ENCODE measurements around the gene TMCC1. TPM values are rescaled to one million over a fixed set of nuclear protein-coding genes. Genes with fewer than 3 reads are reported as not detected.

Gene TMCC1
- total and polyA plus RNA-seq, 11 donors = 9.6 to 38.3 (median 22.6) TPM

GRCh38 chr3:129605922-129606635, 287.4 kb downstream of the TMCC1 start:
- ATAC-seq = no peak
- WGBS, 4 donors = 1 to 4% (median 1%) methylated on average over 20 to 98 of the region's 98 CpGs; no CpG with 5 or more reads in 1 of the 4 donors
- H3K27me3 ChIP-seq = peaks cover 0 to 12% (median 3%) of the 10 kb centered on the region in 9 donors
- peaks cover 18 to 86% (median 62%) of the 10 kb centered on the region in 12 donors for H3K4me1 ChIP-seq
- H3K9me3 ChIP-seq = no peaks in the 10 kb centered on the region
- H3K27ac ChIP-seq = peak overlapping the region; percentile 78 to 97 (median 92)
- TF ChIP-seq POLR2A (IDR thresholded peaks at IDR 0.05) = no peak
- TF ChIP-seq CTCF (IDR thresholded peaks at IDR 0.05) = no peak
- intact Hi-C loops (cut with DNase I) = loop anchor here in 9 of 10 donors (1.0 to 5.0 kb wide), 4 partner anchors 20 to 115 kb away; no protein-coding TSS in a partner anchor
- DNase-seq = peak in 3 of 5 donors; percentile 58 to 75 (median 70)
- H3K4me3 ChIP-seq = peak overlapping the region; percentile 61 to 99 (median 82)
- H3K36me3 ChIP-seq = peaks cover 0 to 13% (median 0%) of the 10 kb centered on the region in 9 donors

GRCh38 chr3:129605203-129605921, 288.1 kb downstream of the TMCC1 start:
- H3K36me3 ChIP-seq = peaks cover 0 to 14% (median 0%) of the 10 kb centered on the region in 9 donors
- H3K27me3 ChIP-seq = peaks cover 0 to 12% (median 3%) of the 10 kb centered on the region in 9 donors
- peak overlapping the region; percentile 78 to 97 (median 92) for H3K27ac ChIP-seq
- DNase-seq = peak in 3 of 5 donors; percentile 49 to 85 (median 77)
- H3K9me3 ChIP-seq = no peaks in the 10 kb centered on the region
- H3K4me1 ChIP-seq = peaks cover 18 to 88% (median 66%) of the 10 kb centered on the region in 12 donors
- ATAC-seq = peak in 2 of 4 donors; percentile 2 to 5
- intact Hi-C loops (cut with DNase I) = loop anchor here in 8 of 10 donors (2.0 to 5.0 kb wide), 3 partner anchors 43 to 115 kb away; no protein-coding TSS in a partner anchor
- H3K4me3 ChIP-seq = peak overlapping the region; percentile 61 to 99 (median 82)
- TF ChIP-seq CTCF (IDR thresholded peaks at IDR 0.05) = peak in 2 of 12 donors; percentile 14 to 29
- no peak for TF ChIP-seq POLR2A (IDR thresholded peaks at IDR 0.05)
- 1 to 2% (median 2%) methylated on average over 24 to 98 of the region's 98 CpGs for WGBS, 4 donors

GRCh38 chr3:129604767-129605166, 288.7 kb downstream of the TMCC1 start:
- Histone ChIP-seq H3K9me3 (no peaks in the 10 kb centered on the region), H3K4me3 (peak overlapping the region; percentile 61 to 99 (median 82)), H3K36me3 (peaks cover 0 to 14% (median 0%) of the 10 kb centered on the region in 9 donors), H3K27ac (peak overlapping the region; percentile 78 to 97 (median 92)), H3K4me1 (peaks cover 14 to 88% (median 66%) of the 10 kb centered on the region in 12 donors), H3K27me3 (peaks cover 0 to 12% (median 3%) of the 10 kb centered on the region in 9 donors)
- WGBS, 4 donors = 24 to 43% (median 36%) methylated on average over 7 to 12 of the region's 12 CpGs
- intact Hi-C loops (cut with DNase I) = loop anchor here in 9 of 10 donors (2.0 to 5.0 kb wide), 3 partner anchors 42 to 114 kb away; no protein-coding TSS in a partner anchor
- ATAC-seq = no peak
- no peak for DNase-seq
- TF ChIP-seq CTCF (IDR thresholded peaks at IDR 0.05) = no peak
- no peak for TF ChIP-seq POLR2A (IDR thresholded peaks at IDR 0.05)
